HG03354 (cell line): Measurements from ENCODE around the gene TMEM174.
"Not testable (repeated sequence)": the region's sequence is repeated elsewhere in the genome, so short reads cannot be mapped to it uniquely, and the experiment has no call there.

ENCODE experiments used
- ATAC-seq: cut with Tn5 transposase; IDR thresholded peaks from one replicate; pipeline ENCODE4 v1.9.1; 2021; ENCODE audit warnings: mild to moderate bottlenecking; ENCODE audit not compliant: unreplicated experiment, poor library complexity, severe bottlenecking

Gene TMEM174

GRCh38 chr5:73188764-73189531 is 16.0 kb downstream of the TMEM174 start:
- ATAC-seq, result no peak

- no peak for ATAC-seq
These were observed 16.9 kb downstream of the TMEM174 start for GRCh38 chr5:73189871-73190376.

GRCh38 chr5:73192370-73192769 is 19.4 kb downstream of the TMEM174 start:
- no peak for ATAC-seq

- ATAC-seq, result no peak
These were observed 20.6 kb downstream of the TMEM174 start for GRCh38 chr5:73193592-73193991.

- ATAC-seq, result no peak
These were observed 23.2 kb downstream of the TMEM174 start for GRCh38 chr5:73196201-73196600.

GRCh38 chr5:73197637-73198257 is 24.8 kb downstream of the TMEM174 start:
- ATAC-seq, result no peak

- ATAC-seq, result no peak
These were observed 26.0 kb downstream of the TMEM174 start for GRCh38 chr5:73198833-73199592.

GRCh38 chr5:73199671-73200070 is 26.7 kb downstream of the TMEM174 start:
- no peak for ATAC-seq

GRCh38 chr5:73201547-73202513 is 28.8 kb downstream of the TMEM174 start:
- ATAC-seq, result peak; percentile 82

GRCh38 chr5:73204332-73204731 is 31.3 kb downstream of the TMEM174 start:
- ATAC-seq, result no peak

GRCh38 chr5:73204733-73205132 is 31.7 kb downstream of the TMEM174 start:
- no peak for ATAC-seq

- ATAC-seq, result no peak
These were observed 32.3 kb downstream of the TMEM174 start for GRCh38 chr5:73205305-73205704.

GRCh38 chr5:73207239-73207638 is 34.2 kb downstream of the TMEM174 start:
- not testable (repeated sequence) for ATAC-seq

GRCh38 chr5:73209075-73209474 is 36.1 kb downstream of the TMEM174 start:
- not testable (repeated sequence) for ATAC-seq

GRCh38 chr5:73212693-73213092 is 39.7 kb downstream of the TMEM174 start:
- not testable (repeated sequence) for ATAC-seq

- ATAC-seq, result no peak
These were observed 40.6 kb downstream of the TMEM174 start for GRCh38 chr5:73213566-73213998.

- no peak for ATAC-seq
These were observed 41.3 kb downstream of the TMEM174 start for GRCh38 chr5:73214306-73214705.

- ATAC-seq, result no peak
These were observed 42.0 kb downstream of the TMEM174 start for GRCh38 chr5:73214996-73215395.

- ATAC-seq, result no peak
These were observed 42.5 kb downstream of the TMEM174 start for GRCh38 chr5:73215531-73215890.
